Measurements from ENCODE around the gene CD9.

CD9 gene

GRCh38 chr12:6172086-6172485, 28.1 kb upstream of the CD9 start:
- H3K4me3 ChIP-seq (ENCODE audit: low read depth, low read length): no peak overlapping the region
- DNase-seq (ENCODE audit: low read depth): no peak
- TF ChIP-seq CTCF (IDR thresholded peaks at IDR 0.05; ENCODE audit: insufficient read depth, low read depth, low read length, missing control alignments): no peak

- TF ChIP-seq CTCF (IDR thresholded peaks at IDR 0.05; ENCODE audit: insufficient read depth, low read depth, low read length, missing control alignments): no peak
- DNase-seq (ENCODE audit: low read depth): no peak
These were observed 27.3 kb upstream of the CD9 start for GRCh38 chr12:6172862-6173261.

GRCh38 chr12:6177642-6178358, 22.4 kb upstream of the CD9 start:
- DNase-seq (ENCODE audit: low read depth): no peak
- no peak overlapping the region for H3K4me3 ChIP-seq (ENCODE audit: low read depth, low read length)
- TF ChIP-seq CTCF (IDR thresholded peaks at IDR 0.05; ENCODE audit: insufficient read depth, low read depth, low read length, missing control alignments): no peak

More at GRCh38 chr12:6172862-6173261, 27.3 kb upstream of the CD9 start:
- H3K4me3 ChIP-seq (ENCODE audit: low read depth, low read length): no peak overlapping the region

GRCh38 chr12:6178981-6179761, 21.0 kb upstream of the CD9 start:
- H3K4me3 ChIP-seq (ENCODE audit: low read depth, low read length): no peak overlapping the region
- TF ChIP-seq CTCF (IDR thresholded peaks at IDR 0.05; ENCODE audit: insufficient read depth, low read depth, low read length, missing control alignments): no peak
- DNase-seq (ENCODE audit: low read depth): no peak

GRCh38 chr12:6180268-6181051, 19.7 kb upstream of the CD9 start:
- DNase-seq (ENCODE audit: low read depth): no peak
- no peak overlapping the region for H3K4me3 ChIP-seq (ENCODE audit: low read depth, low read length)
- no peak for TF ChIP-seq CTCF (IDR thresholded peaks at IDR 0.05; ENCODE audit: insufficient read depth, low read depth, low read length, missing control alignments)

- TF ChIP-seq CTCF (IDR thresholded peaks at IDR 0.05; ENCODE audit: insufficient read depth, low read depth, low read length, missing control alignments): no peak
- DNase-seq (ENCODE audit: low read depth): no peak
- H3K4me3 ChIP-seq (ENCODE audit: low read depth, low read length): no peak overlapping the region
These were observed 19.0 kb upstream of the CD9 start for GRCh38 chr12:6181166-6181565.

Measured in GM12865 (cell line).